ENCODE results near the gene SLC35B2. TPM values are rescaled to one million over a fixed set of nuclear protein-coding genes. Genes with fewer than 3 reads are reported as not detected.

The SLC35B2 gene
- total RNA-seq, 1 experiment from 2014 or later = 90.6 TPM

DNA sequence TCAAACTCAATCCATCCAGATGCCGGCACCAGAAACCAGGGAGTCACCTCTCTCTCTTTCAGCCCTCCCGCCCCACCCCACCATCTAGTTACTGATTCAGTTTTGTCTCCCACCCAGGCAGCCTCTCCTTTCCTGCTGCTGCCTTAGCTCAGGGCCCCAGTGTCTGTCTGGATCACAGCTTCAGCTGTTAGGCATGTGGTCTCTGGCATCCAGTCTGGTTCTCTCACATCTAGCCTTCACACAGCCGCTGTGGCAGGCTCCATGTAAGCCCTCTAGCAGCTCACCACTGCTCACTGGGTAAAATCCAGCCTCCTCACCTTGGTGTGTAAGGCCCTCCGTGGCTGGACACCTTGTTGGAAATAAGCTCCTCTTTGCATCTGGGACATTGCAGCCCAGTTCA is 34.5 kb upstream of the SLC35B2 start:
- Histone ChIP-seq H3K9me3 (ENCODE audit: low read length) (no peaks in the 10 kb centered on the region), H3F3A (ENCODE audit: low read length, unreplicated experiment) (no peaks in the 10 kb centered on the region), H3K79me2 (ENCODE audit: low read length) (no peaks in the 10 kb centered on the region), H4K20me1 (ENCODE audit: low read length) (no peaks in the 10 kb centered on the region), H3K27me3 (ENCODE audit: low read length) (peaks cover 59% of the 10 kb centered on the region), H3K27ac (ENCODE audit: low read length) (no peak overlapping the region), H3K9me2 (replicated peaks; ENCODE audit: low read length) (no peaks in the 10 kb centered on the region), H2AFZ (ENCODE audit: low read length) (no peak overlapping the region), H3K9ac (ENCODE audit: low read length) (no peak overlapping the region), H3K4me2 (ENCODE audit: low read length) (no peak overlapping the region), H3K36me3 (ENCODE audit: low read depth, low read length) (no peaks in the 10 kb centered on the region), H3K4me3 (ENCODE audit: low read length) (no peak overlapping the region), H3K4me1 (ENCODE audit: insufficient read depth, low read length) (no peaks in the 10 kb centered on the region)
- ChIA-PET POLR2A (ENCODE audit: unreplicated experiment) (no interaction called here), CTCF (no interaction called here)
- no TSS peak for BruUV-seq (replicated peaks)
- ATAC-seq = no peak; the same call in 1 of the 2 replicates
- no peak for TF ChIP-seq EZH2 (IDR thresholded peaks at IDR 0.05; ENCODE audit: low read length, unreplicated experiment)
- TF ChIP-seq EZH2phosphoT487 (IDR thresholded peaks at IDR 0.05; ENCODE audit: borderline replicate concordance, low read length) = no peak
- no peak for TF ChIP-seq CTCF (conservative IDR thresholded peaks at IDR 0.05; ENCODE audit: low read depth, low read length)
- no peak for DNase-seq
- intact Hi-C loops (cut with micrococcal nuclease) = no loop called here

GRCh38 chr6:44289726-44290260 is 32.5 kb upstream of the SLC35B2 start:
- H3K4me1 ChIP-seq (ENCODE audit: insufficient read depth, low read length) = no peaks in the 10 kb centered on the region
- no peaks in the 10 kb centered on the region for H3K79me2 ChIP-seq (ENCODE audit: low read length)
- TF ChIP-seq EZH2phosphoT487 (IDR thresholded peaks at IDR 0.05; ENCODE audit: borderline replicate concordance, low read length) = no peak
- no peak for TF ChIP-seq EZH2 (IDR thresholded peaks at IDR 0.05; ENCODE audit: low read length, unreplicated experiment)
- TF ChIP-seq CTCF (conservative IDR thresholded peaks at IDR 0.05; ENCODE audit: low read depth, low read length) = no peak
- no peaks in the 10 kb centered on the region for H3K36me3 ChIP-seq (ENCODE audit: low read depth, low read length)
- ATAC-seq (no peak), DNase-seq (no peak)
- no TSS peak for BruUV-seq (replicated peaks)
- H3K27me3 ChIP-seq (ENCODE audit: low read length) = peaks cover 66% of the 10 kb centered on the region
- no peaks in the 10 kb centered on the region for H4K20me1 ChIP-seq (ENCODE audit: low read length)
- no peaks in the 10 kb centered on the region for H3K9me3 ChIP-seq (ENCODE audit: low read length)
- no peak overlapping the region for H2AFZ ChIP-seq (ENCODE audit: low read length)
- H3K9ac ChIP-seq (ENCODE audit: low read length) = no peak overlapping the region
- ChIA-PET POLR2A (ENCODE audit: unreplicated experiment) (no interaction called here), CTCF (no interaction called here)
- no peaks in the 10 kb centered on the region for H3K9me2 ChIP-seq (replicated peaks; ENCODE audit: low read length)
- H3K4me3 ChIP-seq (ENCODE audit: low read length) = no peak overlapping the region
- intact Hi-C loops (cut with micrococcal nuclease) = no loop called here
- no peak overlapping the region for H3K4me2 ChIP-seq (ENCODE audit: low read length)
- no peak overlapping the region for H3K27ac ChIP-seq (ENCODE audit: low read length)
- H3F3A ChIP-seq (ENCODE audit: low read length, unreplicated experiment) = no peaks in the 10 kb centered on the region

- Histone ChIP-seq H3K27ac (ENCODE audit: low read length) (no peak overlapping the region), H3K36me3 (ENCODE audit: low read depth, low read length) (no peaks in the 10 kb centered on the region), H3K9me2 (replicated peaks; ENCODE audit: low read length) (no peaks in the 10 kb centered on the region), H3K27me3 (ENCODE audit: low read length) (peaks cover 84% of the 10 kb centered on the region), H3K4me3 (ENCODE audit: low read length) (no peak overlapping the region), H3K4me1 (ENCODE audit: insufficient read depth, low read length) (no peaks in the 10 kb centered on the region), H3K9ac (ENCODE audit: low read length) (no peak overlapping the region), H3K79me2 (ENCODE audit: low read length) (no peaks in the 10 kb centered on the region), H4K20me1 (ENCODE audit: low read length) (no peaks in the 10 kb centered on the region), H2AFZ (ENCODE audit: low read length) (no peak overlapping the region), H3K4me2 (ENCODE audit: low read length) (no peak overlapping the region), H3F3A (ENCODE audit: low read length, unreplicated experiment) (no peaks in the 10 kb centered on the region), H3K9me3 (ENCODE audit: low read length) (no peaks in the 10 kb centered on the region)
- ATAC-seq = no peak
- TF ChIP-seq EZH2 (IDR thresholded peaks at IDR 0.05; ENCODE audit: low read length, unreplicated experiment) = no peak
- TF ChIP-seq EZH2phosphoT487 (IDR thresholded peaks at IDR 0.05; ENCODE audit: borderline replicate concordance, low read length) = no peak
- 0 out of 2 replicates have a peak, but pooled peaks have one; percentile 15 for TF ChIP-seq CTCF (conservative IDR thresholded peaks at IDR 0.05; ENCODE audit: low read depth, low read length)
- DNase-seq = no peak
- CTCF ChIA-PET = no interaction called here
- BruUV-seq (replicated peaks) = no TSS peak
- POLR2A ChIA-PET (ENCODE audit: unreplicated experiment) = no interaction called here
- intact Hi-C loops (cut with micrococcal nuclease) = no loop called here
These were observed 29.4 kb upstream of the SLC35B2 start for GRCh38 chr6:44286747-44287146.
